T-helper 1 cell treated with Interleukin-12 subunit alpha and Interleukin-12 subunit beta and Interleukin-4 antibody, amounts not matched to agents 30 ng/mL and 1 ng/mL, for 36 hours (primary cell): Measurements from ENCODE around the gene MAPK8IP3. TPM values are rescaled to one million over a fixed set of nuclear protein-coding genes. Genes with fewer than 3 reads are reported as not detected.
"Not testable (repeated sequence)": the region's sequence is repeated elsewhere in the genome, so short reads cannot be mapped to it uniquely, and the experiment has no call there.

Experiments
- intact Hi-C: fragments of 100-400 bp; cut with micrococcal nuclease; formaldehyde crosslinking; loops from one replicate; pipeline ENCODE4 v1.15.1; 2024
- total RNA-seq: library from RNA; stranded (reverse); gene quantifications from 2 replicates; pipeline ENCODE4 v1.2.3, GENCODE V29; 2022

Gene MAPK8IP3
- total RNA-seq, 1 donor from 2014 or later = 122 TPM

DNA sequence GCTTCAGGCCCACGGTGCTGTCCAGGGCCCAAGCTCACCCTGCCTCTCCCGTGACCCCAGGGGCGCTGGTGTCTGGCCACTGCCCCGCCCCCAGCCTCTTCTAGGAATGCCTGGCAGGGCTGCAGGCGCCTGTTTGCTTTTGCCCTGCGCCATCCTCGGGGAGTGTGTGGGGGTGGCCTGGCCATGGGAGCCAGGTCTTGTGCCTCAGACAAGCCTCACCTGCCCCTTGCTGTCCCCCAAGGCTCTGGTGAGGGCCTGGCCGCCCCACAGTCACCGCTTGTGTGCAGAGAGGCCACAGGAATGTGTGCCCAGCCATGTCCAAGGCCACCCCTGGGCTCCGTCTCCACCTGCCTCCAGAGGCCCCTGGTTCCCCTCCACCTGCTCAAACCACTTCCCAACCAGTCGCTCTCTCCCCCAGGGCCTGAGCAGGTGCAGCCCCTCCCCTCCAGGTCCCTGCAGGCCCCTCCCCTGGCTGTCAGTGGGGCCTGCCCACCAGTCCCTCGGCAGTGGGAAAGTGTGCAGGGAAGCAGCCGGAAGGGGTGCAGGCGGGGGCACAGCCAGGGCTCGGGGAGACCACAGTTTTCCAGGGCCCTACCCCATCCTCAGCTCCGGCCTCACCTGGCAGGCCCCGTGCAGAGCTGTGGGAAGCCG is 88.4 kb downstream of the MAPK8IP3 start:
- intact Hi-C loops = no loop called here

- intact Hi-C loops = no loop called here
Observed at GRCh38 chr16:1794908-1795666, 89.1 kb downstream of the MAPK8IP3 start.

DNA sequence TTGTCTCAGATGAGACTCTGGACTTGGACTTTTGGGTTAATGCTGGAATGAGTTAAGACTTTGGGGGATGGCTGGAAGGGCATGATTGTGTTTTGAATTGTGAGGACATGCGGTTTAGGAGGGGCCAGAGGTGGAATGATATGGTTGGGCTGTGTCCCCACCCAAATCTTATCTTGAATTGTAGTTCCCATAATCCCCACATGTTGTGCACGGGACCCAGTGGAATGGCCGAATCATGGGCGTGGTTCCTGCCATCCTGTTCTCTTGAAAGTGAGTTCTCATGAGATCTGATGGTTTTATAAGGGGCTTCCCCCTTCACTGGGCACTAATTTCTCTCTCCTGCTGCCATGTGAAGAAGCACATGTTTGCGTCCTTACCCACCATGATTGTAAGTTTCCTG is 93.3 kb downstream of the MAPK8IP3 start:
- intact Hi-C loops = not testable (repeated sequence)

DNA sequence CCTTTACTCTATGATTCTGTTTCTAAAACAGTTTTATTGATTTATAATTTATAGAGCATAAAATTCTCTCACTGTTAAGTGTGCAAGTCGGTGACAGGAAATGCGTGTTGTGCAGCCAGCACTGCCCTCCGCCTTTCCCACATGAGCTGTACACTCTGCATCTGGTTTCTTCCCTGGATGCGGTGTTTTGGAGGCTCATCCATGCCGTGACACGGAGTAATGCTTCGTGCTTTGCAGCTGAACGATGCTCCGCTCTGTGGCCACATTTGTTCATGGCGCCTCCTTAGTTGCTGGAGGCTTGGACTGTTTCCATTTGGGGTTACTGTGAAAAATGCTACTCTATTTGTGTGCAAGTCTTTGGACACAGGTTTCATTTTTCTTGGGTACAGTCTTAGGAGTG is 94.7 kb downstream of the MAPK8IP3 start:
- intact Hi-C loops = no loop called here

GRCh38 chr16:1807626-1808025 is 101.6 kb downstream of the MAPK8IP3 start:
- intact Hi-C loops = no loop called here

- intact Hi-C loops = no loop called here
Observed at GRCh38 chr16:1808691-1809090, 102.7 kb downstream of the MAPK8IP3 start.

GRCh38 chr16:1809281-1809801 is 103.3 kb downstream of the MAPK8IP3 start:
- intact Hi-C loops = no loop called here

DNA sequence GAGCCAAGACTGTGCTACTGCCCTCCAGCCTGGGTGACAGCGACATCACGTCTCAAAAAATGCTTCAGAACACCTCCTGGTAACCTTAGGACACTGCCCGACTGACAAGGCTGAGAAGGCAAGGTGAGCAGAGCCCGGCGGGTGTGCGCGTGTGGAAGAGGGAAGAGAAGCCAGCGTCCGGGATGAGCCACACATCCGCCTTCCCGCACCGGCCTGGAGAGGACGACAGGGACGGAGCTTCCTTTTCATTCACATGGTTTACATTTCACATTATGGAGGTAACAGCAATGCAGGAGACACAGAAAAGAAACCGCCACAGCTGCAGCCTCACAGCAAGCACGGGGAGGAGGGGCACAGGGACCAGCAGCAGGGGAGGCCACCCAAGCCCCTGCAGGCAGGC is 104.1 kb downstream of the MAPK8IP3 start:
- intact Hi-C loops = no loop called here

DNA sequence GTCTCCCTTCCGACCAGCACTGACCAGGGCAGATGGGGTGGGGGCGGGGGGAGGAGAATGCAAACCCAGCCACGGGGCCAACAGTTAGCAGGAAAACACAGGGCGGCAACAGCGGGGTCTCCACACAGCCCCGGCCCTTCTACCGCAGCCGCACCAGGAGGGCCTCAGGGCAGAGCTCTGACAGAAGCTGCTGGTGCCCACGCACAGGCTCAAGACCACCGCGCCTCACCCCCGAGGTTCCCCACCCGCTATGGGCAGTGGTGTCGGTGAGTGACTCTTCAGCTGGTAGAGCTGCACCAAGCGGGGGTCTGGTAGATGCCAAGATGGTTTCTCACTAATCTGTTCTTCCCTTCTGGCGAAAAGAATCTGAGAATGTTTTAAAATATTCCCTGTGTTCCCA is 104.5 kb downstream of the MAPK8IP3 start:
- intact Hi-C loops = no loop called here

DNA sequence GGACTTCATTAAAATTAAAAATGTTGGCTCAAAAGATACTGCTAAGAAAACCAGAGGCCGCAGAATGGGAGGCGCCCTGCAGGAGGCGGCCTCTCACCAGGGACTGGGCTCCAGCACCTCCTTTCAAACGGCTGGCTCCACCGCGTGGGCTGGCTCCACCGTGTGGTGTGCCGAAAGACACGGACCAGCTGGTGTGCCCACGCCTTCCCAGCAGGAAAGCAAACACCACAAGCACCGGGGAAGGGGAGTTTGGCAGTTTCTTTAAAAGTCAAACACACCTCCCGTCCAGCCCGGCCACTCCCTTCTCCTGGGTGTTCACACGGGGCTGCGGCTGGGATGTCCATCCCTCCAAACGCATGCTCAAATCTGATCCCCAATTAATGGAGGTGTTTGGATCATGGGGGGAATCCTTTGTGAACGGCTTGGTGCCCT is 106.8 kb downstream of the MAPK8IP3 start:
- intact Hi-C loops = no loop called here

DNA sequence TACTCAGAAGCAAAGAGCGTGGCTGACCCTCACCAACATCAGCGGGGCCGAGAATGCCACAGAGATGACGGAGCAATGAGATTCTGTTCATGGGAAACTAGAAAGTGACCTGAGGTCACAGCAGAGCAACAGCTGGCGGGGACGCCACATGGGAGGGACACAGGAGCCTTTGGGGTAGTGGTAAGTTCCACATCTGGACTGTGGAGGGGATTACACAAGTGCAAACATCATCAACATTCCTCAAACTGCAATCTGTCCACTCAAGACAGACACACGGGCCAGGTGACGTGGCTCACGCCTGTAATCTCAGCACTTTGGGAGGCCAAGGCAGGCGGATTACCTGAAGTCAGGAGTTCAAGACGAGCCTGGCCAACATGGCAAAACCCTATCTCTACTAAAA is 109.5 kb downstream of the MAPK8IP3 start:
- intact Hi-C loops = no loop called here

GRCh38 chr16:1816396-1817275 is 110.6 kb downstream of the MAPK8IP3 start:
- intact Hi-C loops = no loop called here

DNA sequence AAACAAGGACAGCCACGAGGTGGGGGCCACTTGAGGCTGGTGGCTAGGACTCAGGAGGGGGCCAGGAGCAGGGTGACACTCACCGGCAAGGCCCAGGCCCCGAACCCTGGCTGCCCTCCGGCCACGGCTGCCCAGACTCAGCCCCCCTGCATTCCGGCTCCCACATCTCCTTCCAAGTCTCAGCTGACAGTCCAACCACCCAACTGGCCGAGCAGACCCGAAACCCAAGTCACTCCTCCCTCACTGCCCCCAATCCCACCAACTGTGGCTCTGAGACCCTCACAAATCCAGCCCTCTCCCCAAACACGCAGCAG is 111.2 kb downstream of the MAPK8IP3 start:
- intact Hi-C loops = no loop called here

DNA sequence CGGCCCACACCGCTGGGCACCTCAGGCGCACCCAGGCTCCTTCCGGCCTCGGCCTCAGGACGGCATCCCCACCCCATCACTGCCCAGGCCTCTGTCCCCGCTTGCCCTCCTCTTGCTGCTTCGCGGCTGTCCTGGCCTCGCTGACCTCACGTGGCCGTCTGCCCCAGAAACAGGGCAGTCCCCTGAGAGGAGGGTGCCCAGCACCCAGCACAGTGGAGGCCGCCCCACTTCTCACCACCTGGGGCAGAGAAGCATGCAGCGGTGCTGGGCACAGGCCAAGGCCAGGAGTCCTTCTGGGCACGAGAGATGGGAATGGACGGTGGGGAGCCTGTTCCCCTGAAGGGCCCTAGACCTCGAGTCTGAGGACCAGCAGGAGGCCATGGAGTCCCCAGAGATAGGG is 111.7 kb downstream of the MAPK8IP3 start:
- intact Hi-C loops = no loop called here

- intact Hi-C loops = no loop called here
Observed at GRCh38 chr16:1818204-1818872, 112.3 kb downstream of the MAPK8IP3 start.

DNA sequence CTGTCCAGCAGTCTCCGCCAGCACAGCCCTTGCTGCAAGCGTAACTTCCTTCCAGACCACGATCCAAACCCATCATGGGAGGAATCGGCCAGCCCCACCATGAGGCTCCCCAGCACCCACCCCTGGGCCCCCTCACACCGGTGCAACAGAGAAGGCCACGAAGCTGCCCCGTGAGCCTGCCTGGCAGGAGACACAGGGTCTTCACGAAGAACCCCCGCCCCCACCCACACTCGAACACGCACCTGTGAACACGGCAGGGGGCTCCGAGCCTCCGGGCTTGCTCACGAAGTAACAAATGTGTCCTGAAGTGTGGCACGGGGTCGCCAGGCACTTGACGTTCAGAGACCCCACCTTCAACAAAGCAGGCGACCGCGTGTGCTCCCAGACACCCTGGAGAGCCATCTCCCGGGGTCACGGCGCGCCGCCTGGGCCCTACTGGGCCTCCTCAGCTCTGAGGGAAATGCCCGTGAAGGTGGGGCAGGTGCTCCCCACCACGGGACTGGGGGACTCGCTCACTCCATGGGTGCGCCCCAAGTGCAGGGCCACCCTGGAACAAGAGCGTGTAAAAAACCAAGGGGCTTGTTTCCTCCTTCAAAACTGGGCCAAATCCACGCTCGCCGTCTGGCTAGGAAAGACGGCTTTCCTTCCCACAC is 113.0 kb downstream of the MAPK8IP3 start:
- intact Hi-C loops = loop anchor here (1.0 kb wide), 1 partner anchor 32 kb away; no protein-coding TSS in a partner anchor

- intact Hi-C loops = loop anchor here (1.0 kb wide), 1 partner anchor 32 kb away; no protein-coding TSS in a partner anchor
Observed at GRCh38 chr16:1819611-1820010, 113.6 kb downstream of the MAPK8IP3 start.
